Measurements from ENCODE around the gene VIPAS39. TPM values are rescaled to one million over a fixed set of nuclear protein-coding genes. Genes with fewer than 3 reads are reported as not detected.
A peak's percentile ranks its signal among the peaks of the same experiment; 100 is the strongest.

VIPAS39 gene
- total RNA-seq, 4 donors from 2014 or later = 18.6 to 31.8 (median 21.5) TPM

- H3K4me1 ChIP-seq = peaks cover 0 to 18% (median 7%) of the 10 kb centered on the region in 3 donors
- no CpG with 5 or more reads among the region's 53 CpGs for WGBS, 2 donors (ENCODE audit: low coverage in 1 of 2)
- TF ChIP-seq CTCF (IDR thresholded peaks at IDR 0.05) = no peak
- no peak for TF ChIP-seq POLR2AphosphoS5 (IDR thresholded peaks at IDR 0.05)
- TF ChIP-seq EP300 (IDR thresholded peaks at IDR 0.05) = no peak
- TF ChIP-seq POLR2A (IDR thresholded peaks at IDR 0.05) = no peak
- no peak overlapping the region for H3K27ac ChIP-seq
- H3K9me3 ChIP-seq = peaks cover 0 to 6% (median 0%) of the 10 kb centered on the region in 3 donors
- peaks cover 35% of the 10 kb centered on the region for H3K27me3 ChIP-seq
- peak overlapping the region; percentile 14 to 59 for H3K4me3 ChIP-seq
- no peaks in the 10 kb centered on the region for H3K36me3 ChIP-seq
- peak; percentile 31 for ATAC-seq
Measured at GRCh38 chr14:77498984-77499527, 41.7 kb upstream of the VIPAS39 start.

- no peak within 1 kb of the TSS for H3K27ac ChIP-seq
- H3K36me3 ChIP-seq = no peaks in the 10 kb centered on the region
- H3K9me3 ChIP-seq = no peaks in the 10 kb centered on the region
- 0% methylated on average over 4 of the region's 104 CpGs; no CpG with 5 or more reads in 1 of the 2 donors for WGBS, 2 donors (ENCODE audit: low coverage in 1 of 2)
- no peak for TF ChIP-seq POLR2A (IDR thresholded peaks at IDR 0.05)
- no peak for TF ChIP-seq CTCF (IDR thresholded peaks at IDR 0.05)
- no peak for TF ChIP-seq POLR2AphosphoS5 (IDR thresholded peaks at IDR 0.05)
- TF ChIP-seq EP300 (IDR thresholded peaks at IDR 0.05) = no peak
- H3K27me3 ChIP-seq = peaks cover 35% of the 10 kb centered on the region
- ATAC-seq = peak; percentile 69
- peak within 1 kb of the TSS; percentile 14 to 59 for H3K4me3 ChIP-seq
- peaks cover 0 to 18% (median 7%) of the 10 kb centered on the region in 3 donors for H3K4me1 ChIP-seq
Measured at GRCh38 chr14:77498120-77498979, 40.9 kb upstream of the VIPAS39 start, which contains the start of gene ISM2. Gene ISM2 (minus strand): TSS chr14:77498816. CDS start chr14:77498793, 23 bp downstream.

- Histone ChIP-seq H3K27me3 (peaks cover 35% of the 10 kb centered on the region), H3K9me3 (no peaks in the 10 kb centered on the region), H3K36me3 (no peaks in the 10 kb centered on the region), H3K4me1 (peaks cover 0 to 18% (median 7%) of the 10 kb centered on the region in 3 donors), H3K27ac (no peak overlapping the region), H3K4me3 (no peak overlapping the region)
- ATAC-seq = no peak
- no peak for TF ChIP-seq CTCF (IDR thresholded peaks at IDR 0.05)
- TF ChIP-seq POLR2A (IDR thresholded peaks at IDR 0.05) = no peak
- no peak for TF ChIP-seq POLR2AphosphoS5 (IDR thresholded peaks at IDR 0.05)
- TF ChIP-seq EP300 (IDR thresholded peaks at IDR 0.05) = no peak
- 41 to 44% methylated on average over 6 to 7 of the region's 7 CpGs for WGBS, 2 donors (ENCODE audit: low coverage in 1 of 2)
Measured at GRCh38 chr14:77495334-77495733, 37.9 kb upstream of the VIPAS39 start.

GRCh38 chr14:77491056-77491455 is 33.7 kb upstream of the VIPAS39 start:
- 84% methylated on average over 3 of the region's 5 CpGs; no CpG with 5 or more reads in 1 of the 2 donors for WGBS, 2 donors (ENCODE audit: low coverage in 1 of 2)
- no peaks in the 10 kb centered on the region for H3K4me1 ChIP-seq
- ATAC-seq = no peak
- no peaks in the 10 kb centered on the region for H3K27me3 ChIP-seq
- no peaks in the 10 kb centered on the region for H3K36me3 ChIP-seq
- H3K27ac ChIP-seq = no peak overlapping the region
- no peak overlapping the region for H3K4me3 ChIP-seq
- TF ChIP-seq POLR2A (IDR thresholded peaks at IDR 0.05) = no peak
- no peak for TF ChIP-seq EP300 (IDR thresholded peaks at IDR 0.05)
- no peak for TF ChIP-seq POLR2AphosphoS5 (IDR thresholded peaks at IDR 0.05)
- TF ChIP-seq CTCF (IDR thresholded peaks at IDR 0.05) = no peak
- H3K9me3 ChIP-seq = no peaks in the 10 kb centered on the region

All from gastroesophageal sphincter (tissue), 4 donors.